SK-N-SH (cell line): ENCODE results near the gene SDC3. TPM values are rescaled to one million over a fixed set of nuclear protein-coding genes. Genes with fewer than 3 reads are reported as not detected.

ENCODE experiments used
- CTCF ChIA-PET: fragments of 300-600, 350-600 bp; formaldehyde crosslinking; extraction: SDS; loops from one replicate; lab custom pipeline; 2021; lab: Yijun Ruan, JAX
- POLR2A ChIA-PET: fragments of 350-600 bp; sonication (Branson Sonifier 250); formaldehyde crosslinking; extraction: SDS; loops from one replicate; lab custom pipeline; 2020; ENCODE audit warnings: antibody characterized with exemption, inconsistent platforms; lab: Yijun Ruan, JAX
- DNase-seq: peaks from one replicate; pipeline ENCODE4 v3.0.0; 2012
- H2AFZ ChIP-seq: fragments of 200-600 bp; sonication (generic); 2 replicates; pipeline ENCODE4 v1.8.1; 2016; ENCODE audit warnings: antibody characterized with exemption, mild to moderate bottlenecking, low read depth
- H3F3A ChIP-seq: fragments of 200-600 bp; sonication (generic); replicated peaks from 2 replicates; pipeline ENCODE3; 2016; ENCODE audit warnings: antibody characterized with exemption, mild to moderate bottlenecking; ENCODE audit not compliant: insufficient read depth
- H3K27ac ChIP-seq, 2 experiments: fragments of 200-500 bp in 1 of 2; fragments of 200-600 bp in 1 of 2; sonication (Bioruptor generic) in 1 of 2; sonication (generic), shearing (Covaris generic) in 1 of 2; 2 replicates each; pipeline versions ENCODE4 v1.5.1 to v1.6.1; 2014 to 2016; ENCODE audit warnings: low read depth in 2 of 2, inconsistent platforms in 1 of 2, low read length in 1 of 2, mild to moderate bottlenecking in 1 of 2, mixed read lengths in 1 of 2
- H3K27me3 ChIP-seq: fragments of 200-600 bp; sonication (generic), shearing (Covaris generic); 2 replicates; pipeline ENCODE4 v1.6.1; 2016; ENCODE audit warnings: mixed run types; ENCODE audit not compliant: insufficient read depth
- H3K36me3 ChIP-seq, 2 experiments: fragments of 200-500 bp in 1 of 2; fragments of 200-600 bp in 1 of 2; sonication (Bioruptor generic) in 1 of 2; sonication (generic) in 1 of 2; replicated peaks in 1 of 2; 2 replicates each; pipeline versions ENCODE3 to v1.5.1; 2014 to 2016; ENCODE audit warnings: low read length in 1 of 2, mild to moderate bottlenecking in 1 of 2; ENCODE audit not compliant: insufficient read depth in 2 of 2, control insufficient read depth in 1 of 2
- H3K4me1 ChIP-seq, 2 experiments: fragments of 200-500 bp in 1 of 2; fragments of 200-600 bp in 1 of 2; sonication (Bioruptor generic) in 1 of 2; sonication (generic), shearing (Covaris generic) in 1 of 2; 2 replicates each; pipeline versions ENCODE4 v1.5.1 to v1.6.1; 2014 to 2016; ENCODE audit warnings: low read depth in 1 of 2, low read length in 1 of 2, mixed run types in 1 of 2; ENCODE audit not compliant: insufficient read depth in 2 of 2, control insufficient read depth in 1 of 2
- H3K4me2 ChIP-seq: fragments of 200-600 bp; sonication (generic), shearing (Covaris generic); 2 replicates; pipeline ENCODE4 v1.6.1; 2017; ENCODE audit warnings: mixed run types
- H3K4me3 ChIP-seq, 2 experiments: fragments of 200-500 bp in 1 of 2; fragments of 200-600 bp in 1 of 2; sonication (Bioruptor generic) in 1 of 2; sonication (generic), shearing (Covaris generic) in 1 of 2; 2 replicates each; pipeline versions ENCODE4 v1.5.1 to v1.8.1; 2014 to 2016; ENCODE audit warnings: low read depth in 2 of 2, inconsistent platforms in 1 of 2, low read length in 1 of 2, mild to moderate bottlenecking in 1 of 2, mixed read lengths in 1 of 2, moderate library complexity in 1 of 2
- H3K79me2 ChIP-seq: fragments of 200-600 bp; sonication (generic); 2 replicates; pipeline ENCODE4 v1.8.1; 2017; ENCODE audit warnings: mild to moderate bottlenecking; ENCODE audit not compliant: insufficient read depth
- H3K9ac ChIP-seq: fragments of 200-600 bp; sonication (generic); 2 replicates; pipeline ENCODE4 v1.6.1; 2017; ENCODE audit warnings: mixed run types
- H3K9me2 ChIP-seq: fragments of 200-600 bp; sonication (generic); 2 replicates; pipeline ENCODE4 v1.6.1; 2017; ENCODE audit warnings: mixed run types
- H3K9me3 ChIP-seq: fragments of 200-600 bp; sonication (generic); 2 replicates; pipeline ENCODE4 v1.6.1; 2017; ENCODE audit warnings: mixed run types, mild to moderate bottlenecking, moderate library complexity
- H4K20me1 ChIP-seq: fragments of 200-600 bp; sonication (generic); 2 replicates; pipeline ENCODE4 v1.6.1; 2017; ENCODE audit warnings: mild to moderate bottlenecking, mixed run types; ENCODE audit not compliant: insufficient read depth
- CHD2 ChIP-seq: fragments of 150-350 bp; IDR thresholded peaks from 2 replicates; pipeline ENCODE4 v1.6.1; 2018; ENCODE audit warnings: low read length; ENCODE audit not compliant: partially characterized antibody
- FOSL2 ChIP-seq: IDR thresholded peaks from 2 replicates; pipeline ENCODE4 v1.4.0; 2012; ENCODE audit warnings: low read depth, mild to moderate bottlenecking, moderate library complexity, borderline replicate concordance
- NRF1 ChIP-seq: IDR thresholded peaks from 2 replicates; pipeline ENCODE4 v1.6.1; 2012; ENCODE audit warnings: low read depth, mild to moderate bottlenecking, low read length
- RCOR1 ChIP-seq: fragments of 150-350 bp; IDR thresholded peaks from 2 replicates; pipeline ENCODE4 v1.6.1; 2017; ENCODE audit warnings: antibody characterized with exemption, low read length
- WGBS: methylation state at CpG from one replicate; pipeline ENCODE4 v1.1.6; 2017; ENCODE audit warnings: low lambda C conversion rate; 5-methylcytosine and 5-hydroxymethylcytosine counted together
- polyA plus RNA-seq, 3 experiments: library from polyadenylated mRNA; depleted of rRNA; stranded (reverse); fragments of >200 nt; gene quantifications; 2 replicates each; pipeline ENCODE4 v1.2.3, GENCODE V29; 2012
- TF ChIP-seq, protein P1 (sequence below): fragments of 150-350 bp; IDR thresholded peaks from 2 replicates; pipeline ENCODE4 v1.6.1; 2016; ENCODE audit warnings: mild to moderate bottlenecking, low read depth, low read length
- TF ChIP-seq, protein P2 (sequence below): IDR thresholded peaks from 2 replicates; pipeline ENCODE4 v1.4.0; 2012; ENCODE audit warnings: low read depth, borderline replicate concordance
- TF ChIP-seq, protein P3 (sequence below): IDR thresholded peaks from 2 replicates; pipeline ENCODE4 v1.4.0; 2012; ENCODE audit warnings: low read depth
- TF ChIP-seq, protein P4 (sequence below): fragments of 150-350 bp; IDR thresholded peaks from 2 replicates; pipeline ENCODE4 v1.6.1; 2017; ENCODE audit warnings: antibody characterized with exemption, low read length, low read depth, borderline replicate concordance
- TF ChIP-seq, protein P5 (sequence below): IDR thresholded peaks from 2 replicates; pipeline ENCODE4 v1.6.1; 2012; ENCODE audit warnings: mild to moderate bottlenecking, low read depth, low read length, moderate library complexity

Gene SDC3
- polyA plus RNA-seq, 1 of the 3 experiments (the other 2 are of a cell fraction) = 18.8 TPM

DNA sequence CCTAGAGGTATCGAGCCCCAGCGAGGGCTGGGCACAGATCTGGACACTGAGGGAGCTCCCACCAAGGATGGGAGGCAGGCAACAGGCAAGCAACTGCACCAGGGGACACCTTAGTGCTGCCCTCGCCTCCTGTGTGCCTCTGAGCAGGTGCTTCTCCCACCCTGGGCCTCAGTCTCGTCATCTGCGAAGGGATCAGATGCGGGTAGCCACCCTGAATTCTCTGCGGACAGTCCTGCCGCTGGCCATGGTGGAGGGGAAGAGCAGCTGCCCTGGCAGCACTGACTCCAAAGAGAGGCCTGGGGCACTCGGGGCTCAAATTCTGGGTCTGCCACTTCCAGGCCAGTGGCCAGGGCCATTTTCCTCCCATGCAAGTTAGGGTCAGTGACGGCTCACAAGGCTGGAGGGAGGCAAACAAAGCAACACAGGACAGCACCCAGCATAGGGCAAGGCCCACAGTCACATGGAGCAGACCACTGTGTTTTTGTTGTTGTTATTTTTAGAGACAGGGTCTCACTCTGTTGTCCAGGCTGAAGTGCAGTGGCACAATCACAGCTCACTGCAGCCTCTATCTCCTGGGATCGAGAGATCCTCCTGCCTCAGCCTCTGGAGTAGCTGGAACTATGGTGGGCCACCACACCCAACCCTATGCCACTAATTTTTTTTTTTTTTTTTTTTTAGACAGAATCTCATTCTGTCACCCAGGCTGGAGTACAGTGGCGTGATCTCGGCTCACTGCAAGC, 7.1 kb upstream of the SDC3 start:
- TF ChIP-seq CHD2 = no peak
- no peak for TF ChIP-seq NRF1
- no peak for TF ChIP-seq RCOR1
- TF ChIP-seq, protein P1, sequence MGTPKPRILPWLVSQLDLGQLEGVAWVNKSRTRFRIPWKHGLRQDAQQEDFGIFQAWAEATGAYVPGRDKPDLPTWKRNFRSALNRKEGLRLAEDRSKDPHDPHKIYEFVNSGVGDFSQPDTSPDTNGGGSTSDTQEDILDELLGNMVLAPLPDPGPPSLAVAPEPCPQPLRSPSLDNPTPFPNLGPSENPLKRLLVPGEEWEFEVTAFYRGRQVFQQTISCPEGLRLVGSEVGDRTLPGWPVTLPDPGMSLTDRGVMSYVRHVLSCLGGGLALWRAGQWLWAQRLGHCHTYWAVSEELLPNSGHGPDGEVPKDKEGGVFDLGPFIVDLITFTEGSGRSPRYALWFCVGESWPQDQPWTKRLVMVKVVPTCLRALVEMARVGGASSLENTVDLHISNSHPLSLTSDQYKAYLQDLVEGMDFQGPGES = no peak
- TF ChIP-seq, protein P2, sequence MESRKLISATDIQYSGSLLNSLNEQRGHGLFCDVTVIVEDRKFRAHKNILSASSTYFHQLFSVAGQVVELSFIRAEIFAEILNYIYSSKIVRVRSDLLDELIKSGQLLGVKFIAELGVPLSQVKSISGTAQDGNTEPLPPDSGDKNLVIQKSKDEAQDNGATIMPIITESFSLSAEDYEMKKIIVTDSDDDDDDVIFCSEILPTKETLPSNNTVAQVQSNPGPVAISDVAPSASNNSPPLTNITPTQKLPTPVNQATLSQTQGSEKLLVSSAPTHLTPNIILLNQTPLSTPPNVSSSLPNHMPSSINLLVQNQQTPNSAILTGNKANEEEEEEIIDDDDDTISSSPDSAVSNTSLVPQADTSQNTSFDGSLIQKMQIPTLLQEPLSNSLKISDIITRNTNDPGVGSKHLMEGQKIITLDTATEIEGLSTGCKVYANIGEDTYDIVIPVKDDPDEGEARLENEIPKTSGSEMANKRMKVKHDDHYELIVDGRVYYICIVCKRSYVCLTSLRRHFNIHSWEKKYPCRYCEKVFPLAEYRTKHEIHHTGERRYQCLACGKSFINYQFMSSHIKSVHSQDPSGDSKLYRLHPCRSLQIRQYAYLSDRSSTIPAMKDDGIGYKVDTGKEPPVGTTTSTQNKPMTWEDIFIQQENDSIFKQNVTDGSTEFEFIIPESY = no peak
- TF ChIP-seq FOSL2 = no peak
- TF ChIP-seq, protein P3, sequence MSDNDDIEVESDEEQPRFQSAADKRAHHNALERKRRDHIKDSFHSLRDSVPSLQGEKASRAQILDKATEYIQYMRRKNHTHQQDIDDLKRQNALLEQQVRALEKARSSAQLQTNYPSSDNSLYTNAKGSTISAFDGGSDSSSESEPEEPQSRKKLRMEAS = no peak
- TF ChIP-seq, protein P4, sequence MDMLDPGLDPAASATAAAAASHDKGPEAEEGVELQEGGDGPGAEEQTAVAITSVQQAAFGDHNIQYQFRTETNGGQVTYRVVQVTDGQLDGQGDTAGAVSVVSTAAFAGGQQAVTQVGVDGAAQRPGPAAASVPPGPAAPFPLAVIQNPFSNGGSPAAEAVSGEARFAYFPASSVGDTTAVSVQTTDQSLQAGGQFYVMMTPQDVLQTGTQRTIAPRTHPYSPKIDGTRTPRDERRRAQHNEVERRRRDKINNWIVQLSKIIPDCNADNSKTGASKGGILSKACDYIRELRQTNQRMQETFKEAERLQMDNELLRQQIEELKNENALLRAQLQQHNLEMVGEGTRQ = no peak
- TF ChIP-seq, protein P5, sequence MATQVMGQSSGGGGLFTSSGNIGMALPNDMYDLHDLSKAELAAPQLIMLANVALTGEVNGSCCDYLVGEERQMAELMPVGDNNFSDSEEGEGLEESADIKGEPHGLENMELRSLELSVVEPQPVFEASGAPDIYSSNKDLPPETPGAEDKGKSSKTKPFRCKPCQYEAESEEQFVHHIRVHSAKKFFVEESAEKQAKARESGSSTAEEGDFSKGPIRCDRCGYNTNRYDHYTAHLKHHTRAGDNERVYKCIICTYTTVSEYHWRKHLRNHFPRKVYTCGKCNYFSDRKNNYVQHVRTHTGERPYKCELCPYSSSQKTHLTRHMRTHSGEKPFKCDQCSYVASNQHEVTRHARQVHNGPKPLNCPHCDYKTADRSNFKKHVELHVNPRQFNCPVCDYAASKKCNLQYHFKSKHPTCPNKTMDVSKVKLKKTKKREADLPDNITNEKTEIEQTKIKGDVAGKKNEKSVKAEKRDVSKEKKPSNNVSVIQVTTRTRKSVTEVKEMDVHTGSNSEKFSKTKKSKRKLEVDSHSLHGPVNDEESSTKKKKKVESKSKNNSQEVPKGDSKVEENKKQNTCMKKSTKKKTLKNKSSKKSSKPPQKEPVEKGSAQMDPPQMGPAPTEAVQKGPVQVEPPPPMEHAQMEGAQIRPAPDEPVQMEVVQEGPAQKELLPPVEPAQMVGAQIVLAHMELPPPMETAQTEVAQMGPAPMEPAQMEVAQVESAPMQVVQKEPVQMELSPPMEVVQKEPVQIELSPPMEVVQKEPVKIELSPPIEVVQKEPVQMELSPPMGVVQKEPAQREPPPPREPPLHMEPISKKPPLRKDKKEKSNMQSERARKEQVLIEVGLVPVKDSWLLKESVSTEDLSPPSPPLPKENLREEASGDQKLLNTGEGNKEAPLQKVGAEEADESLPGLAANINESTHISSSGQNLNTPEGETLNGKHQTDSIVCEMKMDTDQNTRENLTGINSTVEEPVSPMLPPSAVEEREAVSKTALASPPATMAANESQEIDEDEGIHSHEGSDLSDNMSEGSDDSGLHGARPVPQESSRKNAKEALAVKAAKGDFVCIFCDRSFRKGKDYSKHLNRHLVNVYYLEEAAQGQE = no peak
- no peak overlapping the region for H3K27ac ChIP-seq
- H3K36me3 ChIP-seq = no peaks in the 10 kb centered on the region
- CTCF ChIA-PET = interaction anchor here (0.6 to 47.0 kb wide), 7 partner anchors 8 to 253 kb away, joined by 3 to 1422 read pairs (median 93); no protein-coding TSS in a partner anchor
- H3K9me2 ChIP-seq = no peaks in the 10 kb centered on the region
- H3K79me2 ChIP-seq = no peaks in the 10 kb centered on the region
- 91% methylated on average over 5 of the region's 13 CpGs for WGBS
- H3K9ac ChIP-seq = no peak overlapping the region
- H3K4me3 ChIP-seq = no peak overlapping the region
- no peaks in the 10 kb centered on the region for H3F3A ChIP-seq
- H4K20me1 ChIP-seq = no peaks in the 10 kb centered on the region
- peaks cover 6 to 23% of the 10 kb centered on the region in 2 experiments; a peak in 3 of 4 replicates for H3K4me1 ChIP-seq
- DNase-seq = no peak
- POLR2A ChIA-PET = no interaction called here
- H3K9me3 ChIP-seq = no peaks in the 10 kb centered on the region
- no peak overlapping the region for H2AFZ ChIP-seq
- H3K4me2 ChIP-seq = no peak overlapping the region
- no peaks in the 10 kb centered on the region for H3K27me3 ChIP-seq
